T-helper 17 cell (primary cell): ENCODE data around the gene PACSIN1. TPM values are rescaled to one million over a fixed set of nuclear protein-coding genes. Genes with fewer than 3 reads are reported as not detected.

ENCODE experiments used
- ATAC-seq: fragments of 150-1000 bp; cut with Tn5 transposase; 2 replicates; pipeline ENCODE4 v1.10.0; 2021; ENCODE audit warnings: mild to moderate bottlenecking, moderate library complexity
- DNase-seq, 3 donors: peaks; one replicate each; pipeline versions ENCODE4 v3.0.0 to v3.0.0-alpha.2; 2020 to 2021
- H3K9me3 ChIP-seq: one replicate; pipeline ENCODE4 v1.7.0; 2013; ENCODE audit warnings: low read length, mild to moderate bottlenecking; ENCODE audit not compliant: control insufficient read depth, poor library complexity, severe bottlenecking
- H3K27ac Mint-ChIP-seq: one replicate; pipeline ENCODE4 v1.8.0; 2022; ENCODE audit warnings: mild to moderate bottlenecking, moderate library complexity, mixed read lengths
- H3K27me3 Mint-ChIP-seq: one replicate; pipeline ENCODE4 v1.8.0; 2022; ENCODE audit warnings: mixed read lengths
- H3K36me3 Mint-ChIP-seq: one replicate; pipeline ENCODE4 v1.8.0; 2022; ENCODE audit warnings: low read depth, mixed read lengths
- H3K4me1 Mint-ChIP-seq: one replicate; pipeline ENCODE4 v1.8.0; 2022; ENCODE audit warnings: mild to moderate bottlenecking, mixed read lengths
- H3K4me3 Mint-ChIP-seq: one replicate; pipeline ENCODE4 v1.8.0; 2022; ENCODE audit warnings: mild to moderate bottlenecking, moderate library complexity, mixed read lengths
- total RNA-seq, 4 donors: library from RNA in 2 of 4; stranded (reverse) in 2 of 4; gene quantifications; one replicate each; pipeline ENCODE4 v1.2.3 and lab custom pipeline; 2022 to 2026

PACSIN1 gene
- total RNA-seq (under 1 TPM; 0.40 to 0.50 TPM), total RNA-seq (lab: John Stamatoyannopoulos, UW) (0 reads per million in 2 donors)

GRCh38 chr6:34465531-34466241, at the start of gene PACSIN1:
TSS of gene PACSIN1 (plus strand) at chr6:34466076. CDS start at chr6:34526306, 60,230 bp downstream.
- H3K4me1 Mint-ChIP-seq: peaks cover 7% of the 10 kb centered on the region
- no peak within 1 kb of the TSS for H3K27ac Mint-ChIP-seq
- H3K27me3 Mint-ChIP-seq: peaks cover 26% of the 10 kb centered on the region

GRCh38 chr6:34416877-34417371, 49.0 kb upstream of the PACSIN1 start:
- peaks cover 3% of the 10 kb centered on the region for H3K36me3 Mint-ChIP-seq
- no peak overlapping the region for H3K4me3 Mint-ChIP-seq
- H3K27me3 Mint-ChIP-seq: no peaks in the 10 kb centered on the region

More at GRCh38 chr6:34465531-34466241, at the start of gene PACSIN1:
- DNase-seq (no peak), ATAC-seq (peak; percentile 63)
- H3K9me3 ChIP-seq: no peaks in the 10 kb centered on the region
- Mint-ChIP-seq H3K36me3 (peaks cover 3% of the 10 kb centered on the region), H3K4me3 (peak within 1 kb of the TSS; percentile 75)

GRCh38 chr6:34418367-34418766, 47.5 kb upstream of the PACSIN1 start:
- no peaks in the 10 kb centered on the region for H3K9me3 ChIP-seq
- no peak overlapping the region for H3K4me3 Mint-ChIP-seq
- DNase-seq (no peak), ATAC-seq (no peak)
- peaks cover 3% of the 10 kb centered on the region for H3K36me3 Mint-ChIP-seq
- no peaks in the 10 kb centered on the region for H3K27me3 Mint-ChIP-seq
- H3K27ac Mint-ChIP-seq: no peak overlapping the region
- H3K4me1 Mint-ChIP-seq: peaks cover 8% of the 10 kb centered on the region

More at GRCh38 chr6:34416877-34417371, 49.0 kb upstream of the PACSIN1 start:
- no peak overlapping the region for H3K27ac Mint-ChIP-seq
- ATAC-seq (no peak), DNase-seq (no peak)
- H3K9me3 ChIP-seq: no peaks in the 10 kb centered on the region
- H3K4me1 Mint-ChIP-seq: peaks cover 10% of the 10 kb centered on the region

- Mint-ChIP-seq H3K4me3 (no peak overlapping the region), H3K4me1 (peaks cover 18% of the 10 kb centered on the region), H3K27me3 (no peaks in the 10 kb centered on the region), H3K27ac (no peak overlapping the region), H3K36me3 (peaks cover 3% of the 10 kb centered on the region)
- ATAC-seq (no peak), DNase-seq (no peak)
- H3K9me3 ChIP-seq: no peaks in the 10 kb centered on the region
These were observed 42.6 kb upstream of the PACSIN1 start for GRCh38 chr6:34423254-34423653.

- H3K36me3 Mint-ChIP-seq: no peaks in the 10 kb centered on the region
- no peak for ATAC-seq
- H3K27me3 Mint-ChIP-seq: no peaks in the 10 kb centered on the region
- DNase-seq: no peak
- H3K27ac Mint-ChIP-seq: peak overlapping the region; percentile 98
- peak overlapping the region; percentile 98 for H3K4me3 Mint-ChIP-seq
- peaks cover 16% of the 10 kb centered on the region for H3K4me1 Mint-ChIP-seq
- H3K9me3 ChIP-seq: no peaks in the 10 kb centered on the region
These were observed 41.4 kb upstream of the PACSIN1 start for GRCh38 chr6:34424200-34425131.

- Mint-ChIP-seq H3K4me1 (peaks cover 16% of the 10 kb centered on the region), H3K4me3 (peak overlapping the region; percentile 98), H3K27ac (peak overlapping the region; percentile 98), H3K36me3 (no peaks in the 10 kb centered on the region), H3K27me3 (no peaks in the 10 kb centered on the region)
- H3K9me3 ChIP-seq: no peaks in the 10 kb centered on the region
- no peak for DNase-seq
- no peak for ATAC-seq
These were observed 40.8 kb upstream of the PACSIN1 start for GRCh38 chr6:34425132-34425497.

- Mint-ChIP-seq H3K4me3 (peak within 1 kb of the TSS; percentile 98), H3K4me1 (peaks cover 16% of the 10 kb centered on the region), H3K27me3 (no peaks in the 10 kb centered on the region), H3K27ac (peak within 1 kb of the TSS; percentile 98), H3K36me3 (no peaks in the 10 kb centered on the region)
- H3K9me3 ChIP-seq: no peaks in the 10 kb centered on the region
- DNase-seq: peak; percentile 85 to 88 (median 86)
- ATAC-seq: peak; percentile 98
These were observed 40.1 kb upstream of the PACSIN1 start, which contains the start of gene RPS10 for GRCh38 chr6:34425498-34426410. TSS of gene RPS10 (minus strand) at chr6:34426069. CDS start at chr6:34425221, 848 bp downstream.

- ATAC-seq (no peak), DNase-seq (no peak)
- H3K4me3 Mint-ChIP-seq: no peak overlapping the region
- no peaks in the 10 kb centered on the region for H3K4me1 Mint-ChIP-seq
- no peaks in the 10 kb centered on the region for H3K9me3 ChIP-seq
- peaks cover 5% of the 10 kb centered on the region for H3K27me3 Mint-ChIP-seq
- no peak overlapping the region for H3K27ac Mint-ChIP-seq
- no peaks in the 10 kb centered on the region for H3K36me3 Mint-ChIP-seq
These were observed 30.0 kb upstream of the PACSIN1 start for GRCh38 chr6:34435916-34436315.

GRCh38 chr6:34436803-34437643, 28.9 kb upstream of the PACSIN1 start:
- Mint-ChIP-seq H3K27ac (no peak overlapping the region), H3K27me3 (no peaks in the 10 kb centered on the region)
- ATAC-seq: no peak

GRCh38 chr6:34437644-34437970, 28.3 kb upstream of the PACSIN1 start:
- Mint-ChIP-seq H3K4me1 (peaks cover 2% of the 10 kb centered on the region), H3K4me3 (no peak overlapping the region), H3K36me3 (no peaks in the 10 kb centered on the region), H3K27ac (no peak overlapping the region), H3K27me3 (no peaks in the 10 kb centered on the region)
- DNase-seq (no peak), ATAC-seq (no peak)
- no peaks in the 10 kb centered on the region for H3K9me3 ChIP-seq

More at GRCh38 chr6:34436803-34437643, 28.9 kb upstream of the PACSIN1 start:
- no peak for DNase-seq
- Mint-ChIP-seq H3K36me3 (no peaks in the 10 kb centered on the region), H3K4me1 (peaks cover 2% of the 10 kb centered on the region), H3K4me3 (no peak overlapping the region)
- H3K9me3 ChIP-seq: no peaks in the 10 kb centered on the region

- H3K27ac Mint-ChIP-seq: no peak overlapping the region
- H3K4me3 Mint-ChIP-seq: no peak overlapping the region
- DNase-seq (no peak), ATAC-seq (no peak)
- H3K4me1 Mint-ChIP-seq: peaks cover 2% of the 10 kb centered on the region
- H3K27me3 Mint-ChIP-seq: no peaks in the 10 kb centered on the region
- H3K9me3 ChIP-seq: no peaks in the 10 kb centered on the region
- H3K36me3 Mint-ChIP-seq: no peaks in the 10 kb centered on the region
These were observed 27.2 kb upstream of the PACSIN1 start for GRCh38 chr6:34438705-34439104.

GRCh38 chr6:34439442-34439841, 26.4 kb upstream of the PACSIN1 start:
- no peaks in the 10 kb centered on the region for H3K27me3 Mint-ChIP-seq
- no peak overlapping the region for H3K4me3 Mint-ChIP-seq
- peaks cover 2% of the 10 kb centered on the region for H3K4me1 Mint-ChIP-seq
- H3K36me3 Mint-ChIP-seq: no peaks in the 10 kb centered on the region
- no peaks in the 10 kb centered on the region for H3K9me3 ChIP-seq
- ATAC-seq (no peak), DNase-seq (no peak)
- H3K27ac Mint-ChIP-seq: no peak overlapping the region
